NCI-H526 treated with DMSO at 0.1 percent for 48 hours (cell line): ENCODE results near the gene HNF1A.
"Not testable (repeated sequence)": the region's sequence is repeated elsewhere in the genome, so short reads cannot be mapped to it uniquely, and the experiment has no call there.

Experiments used
- DNase-seq: peaks from one replicate; lab custom pipeline; 2025; lab: John Stamatoyannopoulos, UW

The HNF1A gene, protein sequence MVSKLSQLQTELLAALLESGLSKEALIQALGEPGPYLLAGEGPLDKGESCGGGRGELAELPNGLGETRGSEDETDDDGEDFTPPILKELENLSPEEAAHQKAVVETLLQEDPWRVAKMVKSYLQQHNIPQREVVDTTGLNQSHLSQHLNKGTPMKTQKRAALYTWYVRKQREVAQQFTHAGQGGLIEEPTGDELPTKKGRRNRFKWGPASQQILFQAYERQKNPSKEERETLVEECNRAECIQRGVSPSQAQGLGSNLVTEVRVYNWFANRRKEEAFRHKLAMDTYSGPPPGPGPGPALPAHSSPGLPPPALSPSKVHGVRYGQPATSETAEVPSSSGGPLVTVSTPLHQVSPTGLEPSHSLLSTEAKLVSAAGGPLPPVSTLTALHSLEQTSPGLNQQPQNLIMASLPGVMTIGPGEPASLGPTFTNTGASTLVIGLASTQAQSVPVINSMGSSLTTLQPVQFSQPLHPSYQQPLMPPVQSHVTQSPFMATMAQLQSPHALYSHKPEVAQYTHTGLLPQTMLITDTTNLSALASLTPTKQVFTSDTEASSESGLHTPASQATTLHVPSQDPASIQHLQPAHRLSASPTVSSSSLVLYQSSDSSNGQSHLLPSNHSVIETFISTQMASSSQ

DNA sequence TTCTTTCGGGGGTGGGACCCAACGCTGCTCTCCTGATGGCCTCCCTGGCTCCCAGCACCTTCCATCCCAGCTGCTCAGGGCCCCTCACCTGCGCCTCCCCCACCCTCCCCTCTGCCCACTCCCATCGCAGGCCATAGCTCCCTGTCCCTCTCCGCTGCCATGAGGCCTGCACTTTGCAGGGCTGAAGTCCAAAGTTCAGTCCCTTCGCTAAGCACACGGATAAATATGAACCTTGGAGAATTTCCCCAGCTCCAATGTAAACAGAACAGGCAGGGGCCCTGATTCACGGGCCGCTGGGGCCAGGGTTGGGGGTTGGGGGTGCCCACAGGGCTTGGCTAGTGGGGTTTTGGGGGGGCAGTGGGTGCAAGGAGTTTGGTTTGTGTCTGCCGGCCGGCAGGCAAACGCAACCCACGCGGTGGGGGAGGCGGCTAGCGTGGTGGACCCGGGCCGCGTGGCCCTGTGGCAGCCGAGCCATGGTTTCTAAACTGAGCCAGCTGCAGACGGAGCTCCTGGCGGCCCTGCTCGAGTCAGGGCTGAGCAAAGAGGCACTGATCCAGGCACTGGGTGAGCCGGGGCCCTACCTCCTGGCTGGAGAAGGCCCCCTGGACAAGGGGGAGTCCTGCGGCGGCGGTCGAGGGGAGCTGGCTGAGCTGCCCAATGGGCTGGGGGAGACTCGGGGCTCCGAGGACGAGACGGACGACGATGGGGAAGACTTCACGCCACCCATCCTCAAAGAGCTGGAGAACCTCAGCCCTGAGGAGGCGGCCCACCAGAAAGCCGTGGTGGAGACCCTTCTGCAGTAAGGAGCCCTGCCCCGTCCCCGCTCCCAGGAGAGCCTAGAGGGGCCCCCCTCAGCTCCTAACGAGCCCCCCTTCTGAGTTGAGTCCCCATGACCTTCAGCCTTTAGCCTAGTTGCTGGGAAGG lies at the start of gene HNF1A:
Gene HNF1A (plus strand): TSS at position 248 of the 924 bp plus-strand sequence. CDS start 226 bp downstream, at position 474.
- peak; percentile 58 for DNase-seq

DNA sequence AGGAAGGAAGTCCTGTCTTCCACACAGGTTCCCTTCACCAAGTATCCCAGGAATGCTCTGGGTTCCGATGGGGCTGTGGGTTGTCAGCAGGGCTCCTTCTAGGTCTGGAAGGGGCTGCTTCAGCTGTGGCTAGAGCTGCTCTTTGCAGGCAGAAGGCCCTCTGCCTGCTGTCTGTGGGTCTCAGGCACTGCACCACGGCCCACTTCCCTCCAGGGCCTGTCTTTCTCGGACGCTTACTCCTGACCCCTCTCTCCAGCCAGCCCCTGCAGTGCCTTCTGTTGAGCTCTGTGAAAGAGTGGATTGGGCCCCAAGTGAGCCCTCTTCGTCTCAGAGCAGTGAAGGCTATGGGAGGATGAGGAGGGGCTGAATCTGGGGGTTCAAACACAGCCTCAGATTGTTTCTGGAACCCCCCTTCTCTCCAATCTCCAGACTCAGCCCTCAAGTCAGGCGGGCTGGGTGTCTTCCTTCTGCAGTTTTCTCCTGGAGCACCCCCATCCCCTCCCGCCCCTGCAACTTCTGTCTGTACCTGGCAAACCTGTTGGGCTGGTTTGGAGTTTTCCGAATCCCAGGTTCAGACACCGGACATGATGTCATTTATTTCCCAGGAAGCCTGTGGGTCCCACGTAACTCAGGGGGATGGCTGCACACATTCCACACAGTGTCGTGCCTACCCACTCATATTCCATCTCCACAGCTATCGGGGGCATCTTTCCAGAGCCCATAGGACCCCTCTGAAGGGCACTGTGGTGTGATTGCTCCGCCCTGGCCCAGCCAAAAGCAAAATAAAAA lies 49.3 kb upstream of the HNF1A start:
- peak; percentile 6 for DNase-seq

DNA sequence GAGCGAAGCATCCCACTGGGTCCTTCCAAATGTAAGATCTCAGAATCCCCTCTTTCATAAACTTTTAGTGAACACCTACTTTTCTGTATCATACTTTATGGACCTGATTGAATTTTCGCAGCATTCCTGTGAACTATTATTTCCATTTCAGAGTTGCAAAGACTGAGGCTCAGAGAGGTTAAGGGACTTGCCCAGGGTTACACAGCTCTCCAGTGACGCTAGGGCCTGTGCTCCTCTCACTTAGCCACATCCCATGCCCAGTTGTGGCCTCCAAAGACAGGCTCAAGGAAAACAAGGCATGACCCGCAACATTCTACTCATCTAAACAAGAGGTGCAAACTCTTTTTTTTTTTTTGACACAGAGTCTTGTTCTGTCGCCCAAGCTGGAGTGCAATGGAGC lies 48.3 kb upstream of the HNF1A start:
- DNase-seq = no peak

DNA sequence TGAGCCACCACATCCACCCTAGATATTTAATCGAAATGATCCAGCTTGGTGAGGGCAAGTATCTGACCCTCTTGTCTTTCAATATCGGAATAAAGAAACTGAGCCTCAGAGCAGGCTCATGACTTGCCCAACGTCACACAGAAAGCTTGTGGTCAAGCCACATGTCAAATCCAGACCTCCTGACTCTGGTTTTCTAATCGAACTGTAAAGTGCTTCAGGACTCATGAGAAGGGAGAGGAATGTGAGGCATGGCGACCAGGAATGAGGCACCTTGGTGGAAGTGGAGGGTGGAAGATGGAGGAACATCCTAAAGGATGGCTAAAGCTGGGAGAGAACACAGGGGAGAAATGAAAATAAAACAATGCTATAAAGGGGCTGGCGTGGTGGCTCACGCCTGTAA lies 46.3 kb upstream of the HNF1A start:
- no peak for DNase-seq

DNA sequence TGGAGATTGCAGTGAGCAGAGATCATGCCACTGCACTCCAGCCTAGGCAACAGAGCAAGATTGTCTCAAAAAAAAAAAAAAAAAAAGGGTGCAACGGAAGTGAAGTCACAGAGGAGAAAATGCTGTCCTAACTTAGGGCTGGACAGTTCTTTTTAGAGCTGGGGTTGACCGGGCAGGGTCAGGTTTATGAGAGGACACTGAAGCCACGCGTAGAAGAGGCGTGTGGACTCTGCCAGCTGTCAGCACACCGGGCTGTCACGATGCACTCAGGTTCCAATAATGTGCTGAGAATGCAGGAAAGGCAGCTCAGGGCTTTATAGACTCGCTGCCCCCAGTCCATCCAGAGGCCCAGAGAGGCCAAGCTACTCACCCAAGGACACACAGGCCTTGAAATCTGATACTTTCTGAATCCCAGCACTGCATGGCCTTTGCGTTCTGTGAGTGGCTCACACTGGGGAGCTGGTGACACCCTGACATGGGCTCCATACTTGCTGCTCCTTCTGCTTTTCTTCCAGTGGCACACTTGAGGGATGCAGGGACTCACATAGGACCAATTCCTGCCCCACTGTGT lies 45.3 kb upstream of the HNF1A start:
- no peak for DNase-seq

DNA sequence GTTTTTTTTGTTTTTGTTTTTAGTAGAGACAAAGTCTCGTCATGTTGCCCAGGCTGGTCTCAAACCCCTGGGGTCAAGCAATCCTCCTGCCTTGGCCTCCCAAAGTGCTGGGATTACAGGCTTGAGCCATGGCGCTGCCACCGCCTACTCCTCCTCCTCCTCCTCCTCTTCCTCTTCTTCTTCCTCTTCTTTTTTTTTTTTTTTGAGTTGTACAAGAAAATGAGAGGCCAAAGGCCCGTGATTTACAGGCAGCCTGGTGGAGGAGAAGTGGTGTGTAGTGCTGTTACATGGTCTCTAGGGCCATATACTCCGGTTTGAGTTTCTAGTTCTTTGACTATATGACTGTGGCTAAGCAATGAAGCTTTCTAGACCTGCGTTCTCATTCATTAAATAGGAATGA lies 44.6 kb upstream of the HNF1A start:
- no peak for DNase-seq

DNA sequence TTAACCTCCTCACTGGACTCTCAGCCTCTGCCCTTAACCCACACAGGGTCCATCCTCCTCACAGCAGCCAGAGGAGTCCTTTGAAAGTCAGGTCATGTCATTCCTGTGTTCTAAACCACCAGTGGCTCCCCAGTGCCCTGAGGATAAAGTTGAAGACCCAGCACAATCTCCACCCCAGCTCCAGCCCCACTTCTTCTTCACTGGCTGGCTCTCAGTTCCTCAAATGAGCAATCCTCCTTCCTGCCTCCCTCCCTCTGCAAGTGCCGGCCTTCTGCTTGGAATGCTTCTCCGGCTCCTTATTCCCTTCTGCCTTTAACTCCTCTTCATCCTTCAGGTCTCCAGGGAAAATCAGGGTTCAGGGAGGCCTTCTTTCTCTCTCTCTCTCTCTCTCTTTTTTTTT lies 42.1 kb upstream of the HNF1A start:
- DNase-seq = no peak

DNA sequence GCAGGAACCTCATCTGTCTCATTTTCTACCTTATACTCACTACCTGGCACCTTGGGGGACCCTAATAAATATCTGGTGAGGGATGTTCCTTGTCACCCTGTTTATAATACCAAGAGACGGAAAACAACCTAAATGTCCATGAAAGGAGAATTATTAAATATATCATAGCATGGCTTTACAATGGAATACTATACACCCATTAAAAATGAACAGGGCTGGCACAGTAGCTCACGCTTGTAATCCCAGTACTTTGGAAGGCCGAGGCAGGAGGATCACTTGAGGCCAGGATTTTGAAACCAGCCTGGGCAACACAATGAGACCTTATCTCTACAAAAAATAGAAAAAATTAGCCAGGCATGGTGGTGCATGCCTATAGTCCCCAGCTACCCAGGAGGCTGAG lies 39.8 kb upstream of the HNF1A start:
- DNase-seq = no peak

DNA sequence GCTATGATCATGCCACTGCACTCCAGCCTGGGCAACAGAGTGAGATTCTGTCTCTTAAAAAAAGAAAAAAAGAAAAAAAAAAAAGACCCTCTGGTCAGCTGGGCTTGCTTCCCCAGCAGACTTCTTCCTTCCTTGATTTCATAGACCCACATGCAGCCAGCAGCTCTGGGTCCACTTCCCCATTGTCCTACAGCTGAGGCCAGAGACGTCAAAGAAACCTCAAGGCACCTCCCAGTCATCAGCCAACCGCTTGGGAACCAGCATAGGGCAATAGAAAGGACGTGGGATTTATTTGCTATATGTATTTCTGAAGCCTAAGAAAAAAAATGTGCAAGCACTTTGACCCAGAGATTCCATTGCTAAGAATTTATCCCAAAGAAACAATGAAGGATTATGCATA lies 38.8 kb upstream of the HNF1A start:
- DNase-seq = no peak

DNA sequence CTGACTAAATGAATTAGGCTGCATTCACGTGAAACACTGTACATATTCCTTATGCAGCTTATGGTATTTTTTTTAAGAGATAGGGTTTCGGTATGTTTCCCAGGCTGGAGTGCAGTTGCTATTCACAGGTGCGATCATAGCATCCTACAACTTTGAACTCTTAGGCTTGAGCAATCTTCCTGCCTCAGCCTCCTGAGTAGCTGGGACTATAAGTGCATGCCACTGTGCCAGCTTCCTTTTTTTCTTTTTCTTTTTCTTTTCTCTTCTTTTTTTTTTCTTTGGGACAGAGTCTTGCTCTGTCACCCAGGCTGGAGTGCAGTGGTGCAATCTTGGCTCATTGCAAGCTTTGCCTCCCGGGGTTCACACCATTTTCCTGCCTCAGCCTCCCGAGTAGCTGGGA lies 38.3 kb upstream of the HNF1A start:
- DNase-seq = no peak

DNA sequence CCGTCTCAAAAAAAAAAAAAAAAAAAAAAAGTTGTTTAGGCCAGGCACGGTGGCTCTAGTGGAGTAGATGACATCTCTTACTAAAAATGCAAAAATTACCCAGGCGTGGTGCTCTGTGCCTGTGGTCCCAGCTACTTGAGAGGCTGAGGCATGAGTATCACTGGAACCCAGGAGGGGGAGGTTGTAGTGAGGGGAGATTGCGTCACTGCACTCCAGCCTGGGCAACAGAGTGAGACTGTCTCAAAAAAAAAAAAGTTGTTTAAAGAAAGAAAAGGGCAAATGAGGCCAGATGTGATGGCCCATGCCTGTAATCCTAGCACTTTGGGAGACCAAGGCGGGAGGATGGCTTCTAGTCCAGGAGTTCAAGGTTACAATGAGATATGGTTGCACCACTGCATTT lies 37.5 kb upstream of the HNF1A start:
- no peak for DNase-seq

DNA sequence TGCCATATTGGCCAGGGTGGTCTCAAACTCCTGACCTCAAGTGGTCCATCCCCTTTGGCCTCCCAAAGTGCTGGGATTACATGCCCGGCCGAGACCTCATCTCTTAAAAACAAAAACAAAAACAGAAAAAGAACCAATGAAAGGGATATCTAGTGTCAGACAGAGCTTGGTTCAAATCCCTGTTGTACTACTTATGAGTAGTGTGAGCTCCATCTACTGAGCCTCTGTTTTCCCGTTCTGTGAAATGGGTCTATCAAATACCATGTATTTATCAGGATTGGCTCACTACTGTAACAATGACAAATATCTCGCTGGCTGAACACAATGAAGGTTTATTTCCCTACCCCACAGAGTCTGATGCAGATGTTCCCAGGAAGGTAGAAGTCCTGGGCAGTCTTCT lies 36.9 kb upstream of the HNF1A start:
- DNase-seq = no peak

DNA sequence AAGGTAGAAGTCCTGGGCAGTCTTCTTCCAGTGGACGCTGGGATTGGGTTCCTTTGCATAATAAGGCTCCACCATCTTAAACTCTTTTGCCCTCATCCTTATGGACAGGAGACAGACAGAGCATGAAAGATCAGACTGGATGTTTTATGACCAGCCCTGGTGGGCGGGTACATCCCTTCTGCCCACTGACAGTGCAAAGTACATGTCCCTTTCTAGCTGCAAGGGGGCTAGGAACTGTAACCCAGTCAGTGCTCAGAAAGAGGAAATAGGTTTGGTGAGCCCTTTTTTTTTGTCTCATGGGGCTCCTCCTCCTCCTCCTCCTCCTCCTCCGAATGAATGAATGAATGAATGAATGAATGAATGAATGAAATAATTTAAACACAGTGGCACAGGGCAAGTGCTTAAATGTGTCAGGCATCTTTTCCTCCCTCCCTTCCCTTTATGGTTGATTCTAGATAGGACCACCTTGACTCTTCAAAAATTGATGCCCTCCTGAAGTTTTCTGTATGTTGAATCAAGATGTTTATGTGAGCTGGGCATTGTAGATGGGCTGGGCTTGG lies 36.4 kb upstream of the HNF1A start:
- no peak for DNase-seq

DNA sequence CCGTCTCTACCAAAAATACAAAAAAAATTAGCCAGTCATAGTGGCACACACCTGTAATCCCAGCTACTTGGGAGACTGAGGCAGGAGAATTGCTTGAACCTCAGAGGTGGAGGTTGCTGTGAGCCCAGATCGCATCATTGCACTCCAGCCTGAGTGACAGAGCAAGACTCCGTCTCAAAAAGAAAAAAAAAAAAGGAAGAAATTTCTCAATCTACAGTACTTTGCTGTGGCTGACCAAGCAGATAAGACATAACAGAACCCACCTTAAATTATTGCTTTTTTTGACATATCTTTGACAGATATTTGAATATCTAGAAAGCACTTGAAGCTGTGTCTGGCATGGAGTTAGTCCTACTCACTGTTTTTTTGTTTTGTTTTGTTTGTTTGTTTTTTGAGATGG lies 34.9 kb upstream of the HNF1A start:
- DNase-seq = no peak

DNA sequence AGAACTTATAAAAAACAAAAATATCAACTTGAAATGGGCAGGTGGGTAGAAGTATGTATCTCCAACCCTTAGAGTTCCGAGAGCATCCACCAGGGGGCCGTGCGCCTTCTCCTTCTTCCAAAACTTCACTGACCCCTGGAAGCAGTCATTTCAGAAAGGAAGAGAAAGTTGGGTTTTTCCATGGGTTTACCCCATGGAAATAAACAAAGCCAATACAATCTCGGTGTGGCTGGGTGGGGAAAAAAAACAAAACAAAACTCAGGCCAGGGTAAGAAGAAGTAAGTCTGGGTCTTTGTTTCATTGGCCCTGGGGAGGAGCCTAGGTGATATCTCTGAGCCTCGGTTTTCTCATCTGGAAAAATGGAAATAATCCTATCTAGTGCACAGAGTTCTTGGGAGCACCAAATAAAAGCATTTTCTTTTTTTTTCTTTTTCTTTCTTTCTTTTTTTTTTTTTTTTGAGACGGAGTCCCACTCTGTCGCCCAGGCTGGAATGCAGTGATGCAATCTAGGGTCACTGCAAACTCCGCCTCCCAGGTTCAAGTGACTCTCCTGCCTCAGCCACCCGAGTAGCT lies 33.6 kb upstream of the HNF1A start:
- DNase-seq = peak; percentile 14

DNA sequence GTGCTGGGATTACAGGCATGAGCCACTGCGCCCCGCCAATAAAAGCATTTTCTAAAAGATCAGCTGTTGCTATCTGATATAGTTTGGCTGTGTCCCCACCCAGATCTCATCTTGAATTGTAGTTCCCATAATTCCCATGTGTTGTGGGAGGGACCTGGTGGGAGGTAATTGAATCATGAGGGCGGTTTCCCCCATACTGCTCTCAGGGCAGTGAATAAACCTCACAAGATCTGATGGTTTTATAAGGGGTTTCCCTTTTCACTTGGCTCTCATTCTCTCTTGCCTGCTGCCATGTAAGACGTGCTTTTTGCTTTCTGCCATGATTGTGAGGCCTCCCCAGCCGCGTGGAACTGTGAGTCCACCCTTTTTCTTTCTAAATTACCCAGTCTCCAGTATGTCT lies 32.8 kb upstream of the HNF1A start:
- DNase-seq = not testable (repeated sequence)

DNA sequence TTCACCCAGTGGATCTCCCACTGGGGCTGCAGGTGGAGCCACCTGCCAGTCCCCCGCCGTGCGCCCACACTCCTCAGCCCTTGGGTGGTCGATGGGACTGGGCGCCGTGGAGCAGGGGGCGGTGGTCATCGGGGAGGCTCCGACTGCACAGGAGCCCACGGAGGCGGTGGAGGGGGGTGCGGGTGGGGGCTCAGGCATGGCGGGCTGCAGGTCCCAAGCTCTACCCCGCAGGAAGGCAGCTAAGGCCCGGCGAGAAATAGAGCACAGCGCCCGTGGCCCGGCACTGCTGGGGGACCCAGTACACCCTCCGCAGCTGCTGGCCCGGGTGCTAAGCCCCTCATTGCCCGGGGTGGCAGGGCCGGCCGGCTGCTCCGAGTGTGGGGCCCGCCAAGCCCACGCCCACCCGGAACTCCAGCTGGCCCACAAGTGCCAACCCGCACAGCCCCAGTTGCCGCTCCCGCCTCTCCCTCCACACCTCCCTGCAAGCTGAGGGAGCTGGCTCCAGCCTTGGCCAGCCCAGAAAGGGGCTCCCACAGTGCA lies 28.0 kb upstream of the HNF1A start:
- DNase-seq = not testable (repeated sequence)

DNA sequence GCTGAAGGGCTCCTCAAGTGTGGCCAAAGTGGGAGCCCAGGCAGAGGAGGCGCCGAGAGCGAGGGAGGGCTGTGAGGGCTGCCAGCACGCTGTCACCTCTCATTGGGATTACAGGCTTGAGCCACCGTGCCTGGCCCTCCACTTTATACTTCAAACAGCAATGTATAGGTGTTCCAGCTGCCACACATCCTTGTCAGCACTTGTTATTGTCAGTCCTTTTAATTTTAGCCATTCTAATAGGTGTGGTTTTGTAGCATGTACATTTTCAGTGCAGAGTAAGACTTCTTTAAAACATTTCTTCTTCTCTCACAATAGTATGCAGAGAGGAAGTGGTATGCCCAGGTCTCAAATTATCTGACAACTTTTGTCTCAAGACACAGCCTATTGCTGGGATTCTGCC lies 27.5 kb upstream of the HNF1A start:
- DNase-seq = no peak

DNA sequence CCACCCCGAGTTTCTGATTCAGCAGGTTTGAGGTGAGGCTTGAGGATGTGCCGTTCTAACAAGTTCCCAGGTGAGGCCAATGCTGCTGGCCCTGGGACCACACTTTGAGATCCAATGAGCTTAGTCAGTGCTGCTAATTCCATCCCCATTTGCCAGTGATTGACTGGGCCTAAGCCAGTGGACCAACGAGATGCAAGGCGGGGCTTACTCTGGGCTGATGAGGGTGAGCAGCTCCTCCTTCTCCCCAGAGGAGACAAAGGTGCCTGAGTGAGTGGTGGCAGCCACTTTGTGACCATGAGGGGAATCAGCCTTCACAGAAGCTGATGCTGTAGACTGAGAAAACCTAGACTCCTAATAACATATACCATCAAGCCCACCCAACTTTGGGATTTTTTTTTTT lies 23.1 kb upstream of the HNF1A start:
- DNase-seq = no peak

DNA sequence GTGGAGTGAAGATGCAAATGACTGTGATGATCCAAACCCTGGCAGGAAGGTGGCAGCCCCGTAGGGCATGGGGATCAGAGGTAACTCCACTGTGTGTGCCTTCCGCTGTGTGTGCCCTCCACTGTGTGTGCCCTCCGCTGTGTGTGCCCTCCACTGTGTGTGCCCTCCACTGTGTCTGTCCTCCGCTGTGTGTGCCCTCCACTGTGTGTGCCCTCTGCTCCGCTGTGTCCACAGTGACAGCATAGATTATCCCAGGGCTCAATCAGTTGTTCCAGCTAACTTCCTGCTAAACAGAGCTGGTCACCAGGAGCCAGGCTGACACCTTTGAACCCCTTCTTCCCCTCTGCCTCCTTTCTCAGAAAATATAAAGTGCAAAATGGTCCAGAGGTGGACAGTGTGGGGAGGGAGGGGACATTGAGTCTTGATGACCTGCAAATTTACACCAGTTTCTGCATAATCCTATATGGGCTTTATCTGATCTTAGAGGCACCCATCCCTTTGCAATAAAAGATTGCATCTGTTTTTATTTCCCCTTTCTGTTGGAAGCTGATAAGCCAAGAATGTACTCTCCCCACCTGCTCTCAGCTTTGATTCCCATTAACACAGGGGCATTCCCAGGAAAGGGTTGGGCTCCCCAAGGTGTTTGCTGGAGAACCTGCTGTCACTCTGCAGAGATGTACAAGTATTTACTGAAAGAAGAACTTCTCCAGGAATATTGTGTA lies 21.6 kb upstream of the HNF1A start:
- DNase-seq = no peak
